Endothelial cell of umbilical vein (primary cell): ENCODE results near the gene DSG1. TPM values are rescaled to one million over a fixed set of nuclear protein-coding genes. Genes with fewer than 3 reads are reported as not detected.

Experiments used
- BruUV-seq: library from RNA; stranded (reverse); fragments of 400-500 nt; replicated peaks from 2 replicates; lab custom pipeline; 2021; lab: Mats Ljungman, UMichigan
- CTCF ChIA-PET: fragments of 300-600, 350-600 bp; sonication (Branson Sonifier 250); formaldehyde crosslinking; loops from one replicate; lab custom pipeline; 2021; ENCODE audit warnings: antibody characterized with exemption, inconsistent platforms; lab: Charles Lee
- POLR2A ChIA-PET: fragments of 300-600, 350-600 bp; sonication (Branson Sonifier 250); formaldehyde crosslinking; loops from one replicate; lab custom pipeline; 2021; ENCODE audit warnings: antibody characterized with exemption, inconsistent platforms; lab: Charles Lee
- DNase-seq: peaks from one replicate; pipeline ENCODE4 v3.0.0-alpha.2; 2011; ENCODE audit warnings: low read depth, low spot score
- FAIRE-seq: peaks from 2 replicates; lab custom pipeline; 2011; peaks lifted over from hg19 to GRCh38; lab: Jason Lieb, UNC
- H2AFZ ChIP-seq: 2 replicates; pipeline ENCODE4 v1.6.0; 2012; ENCODE audit warnings: low read depth, low read length, control low read depth, inconsistent platforms
- H3K27ac ChIP-seq: 2 replicates; pipeline ENCODE4 v1.5.1; 2011; ENCODE audit warnings: low read depth, mild to moderate bottlenecking, control low read depth, low read length, moderate library complexity; ENCODE audit not compliant: insufficient read depth
- H3K27me3 ChIP-seq, 2 experiments: 2 replicates each; pipeline versions ENCODE4 v1.6.0 to v1.6.1; 2011; ENCODE audit warnings: low read length in 2 of 2, mixed read lengths in 1 of 2; ENCODE audit not compliant: control insufficient read depth in 2 of 2, insufficient read depth in 2 of 2
- H3K36me3 ChIP-seq, 2 experiments: 2 replicates in 1 of 2; 3 replicates in 1 of 2; pipeline ENCODE4 v1.5.1; 2011; ENCODE audit warnings: low read length in 2 of 2, mild to moderate bottlenecking in 1 of 2, moderate library complexity in 1 of 2; ENCODE audit not compliant: control insufficient read depth in 2 of 2, insufficient read depth in 2 of 2; ENCODE audit errors: extremely low read depth in 1 of 2
- H3K4me1 ChIP-seq: 3 replicates; pipeline ENCODE4 v1.5.1; 2011; ENCODE audit warnings: mild to moderate bottlenecking, low read length; ENCODE audit not compliant: control insufficient read depth, insufficient read depth; ENCODE audit errors: extremely low read depth
- H3K4me2 ChIP-seq: 2 replicates; pipeline ENCODE4 v1.6.1; 2011; ENCODE audit warnings: low read length, control low read depth, mixed read lengths; ENCODE audit not compliant: insufficient read depth
- H3K4me3 ChIP-seq, 3 experiments: fragments of 200-600 bp in 1 of 3; sonication (generic), shearing (Covaris generic) in 1 of 3; replicated peaks in 1 of 3; 2 replicates each; pipeline ENCODE4 v1.5.1; 2011 to 2016; ENCODE audit warnings: control low read depth in 3 of 3, low read length in 3 of 3, mild to moderate bottlenecking in 2 of 3, inconsistent platforms in 1 of 3, low read depth in 1 of 3, moderate library complexity in 1 of 3; ENCODE audit not compliant: insufficient read depth in 1 of 3
- H3K79me2 ChIP-seq: 2 replicates; pipeline ENCODE4 v1.6.0; 2012; ENCODE audit warnings: low read length, inconsistent platforms; ENCODE audit not compliant: control insufficient read depth, insufficient read depth
- H3K9ac ChIP-seq: replicated peaks from 2 replicates; pipeline ENCODE3; 2011; ENCODE audit warnings: low read length, control low read depth; ENCODE audit not compliant: insufficient read depth; ENCODE audit errors: extremely low read depth
- H3K9me1 ChIP-seq: replicated peaks from 3 replicates; pipeline ENCODE4 v1.6.0; 2011; ENCODE audit warnings: mild to moderate bottlenecking, low read length; ENCODE audit not compliant: control insufficient read depth, insufficient read depth; ENCODE audit errors: extremely low read depth
- H3K9me3 ChIP-seq: replicated peaks from 2 replicates; pipeline ENCODE4 v1.5.1; 2012; ENCODE audit warnings: low read length, inconsistent platforms; ENCODE audit not compliant: control insufficient read depth, insufficient read depth
- H4K20me1 ChIP-seq: replicated peaks from 2 replicates; pipeline ENCODE3; 2011; ENCODE audit warnings: mild to moderate bottlenecking, low read length; ENCODE audit not compliant: control insufficient read depth, insufficient read depth; ENCODE audit errors: extremely low read depth
- CTCF ChIP-seq, 2 donors: IDR thresholded peaks; 1 replicate in 1 of 2; 2 replicates in 1 of 2; pipeline ENCODE4 v1.5.1; 2011; ENCODE audit warnings: low read length in 2 of 2, mild to moderate bottlenecking in 2 of 2, moderate library complexity in 2 of 2, control low read depth in 1 of 2, inconsistent platforms in 1 of 2, low read depth in 1 of 2; ENCODE audit not compliant: insufficient read depth in 1 of 2; ENCODE audit errors: extremely low read depth in 1 of 2
- EZH2 ChIP-seq: IDR thresholded peaks from 2 replicates; pipeline ENCODE4 v1.6.1; 2012; ENCODE audit warnings: borderline replicate concordance, low read depth, mild to moderate bottlenecking, moderate library complexity, low read length, inconsistent platforms; ENCODE audit not compliant: severe bottlenecking
- FOS ChIP-seq: IDR thresholded peaks from 2 replicates; pipeline ENCODE4 v1.6.1; 2011; ENCODE audit warnings: mild to moderate bottlenecking, low read length, moderate library complexity, borderline replicate concordance; ENCODE audit not compliant: insufficient read depth
- GATA2 ChIP-seq: IDR thresholded peaks from 2 replicates; pipeline ENCODE4 v1.7.0; 2011; ENCODE audit warnings: low read depth, mild to moderate bottlenecking, moderate library complexity, mixed read lengths, low read length; ENCODE audit not compliant: insufficient read length, insufficient read depth
- JUN ChIP-seq: IDR thresholded peaks from 2 replicates; pipeline ENCODE4 v1.6.1; 2011; ENCODE audit warnings: borderline replicate concordance, low read depth; ENCODE audit not compliant: insufficient read length, insufficient read depth
- MAX ChIP-seq: IDR thresholded peaks from 2 replicates; pipeline ENCODE4 v1.6.1; 2011; ENCODE audit not compliant: insufficient read depth, insufficient read length
- MYC ChIP-seq: IDR thresholded peaks from one replicate; pipeline ENCODE4 v1.6.1; 2011; ENCODE audit warnings: mild to moderate bottlenecking, low read depth, low read length
- POLR2A ChIP-seq: IDR thresholded peaks from 2 replicates; pipeline ENCODE4 v1.6.1; 2012; ENCODE audit warnings: low read depth, mild to moderate bottlenecking, control low read depth, low read length
- POLR2AphosphoS5 ChIP-seq: IDR thresholded peaks from 2 replicates; pipeline ENCODE4 v1.6.1; 2012; ENCODE audit warnings: low read depth, mild to moderate bottlenecking, control low read depth, low read length, moderate library complexity; ENCODE audit not compliant: insufficient read depth
- dilution Hi-C: fragments of 300-500 bp; cut with MboI; formaldehyde crosslinking; loops from one replicate; pipeline ENCODE4 v1.15.0; 2019; ENCODE audit warnings: low sequenced_read_pairs; ENCODE audit not compliant: extremely low pct_ligation_motif_present
- intact Hi-C: fragments of 100-400 bp; cut with micrococcal nuclease; formaldehyde crosslinking; loops from one replicate; pipeline ENCODE4 v1.10.0; 2022
- polyA plus RNA-seq, 4 experiments: library from polyadenylated mRNA; depleted of rRNA in 3 of 4; stranded (reverse) in 3 of 4; unstranded in 1 of 4; fragments of >200 nt; gene quantifications; 2 replicates each; pipeline versions ENCODE4 v1.2.1 to v1.2.3, GENCODE V29; 2011 to 2012; ENCODE audit warnings: missing spikeins in 1 of 4
- total RNA-seq: library from RNA; stranded (reverse); gene quantifications from 2 replicates; pipeline ENCODE4 v1.2.3, GENCODE V29; 2021

DSG1 gene
- total and polyA plus RNA-seq, 2 donors (not counting 3 experiments of a cell fraction or from before 2014, with no cell fraction given) = not detected

GRCh38 chr18:31398191-31398590, 80.2 kb downstream of the DSG1 start:
- CTCF ChIA-PET = no interaction called here
- BruUV-seq = no TSS peak

GRCh38 chr18:31399306-31400032, 81.5 kb downstream of the DSG1 start:
- DNase-seq (no peak), FAIRE-seq (no peak)
- Histone ChIP-seq H3K4me1 (no peaks in the 10 kb centered on the region), H3K36me3 (no peaks in the 10 kb centered on the region), H3K9me3 (no peaks in the 10 kb centered on the region), H3K27me3 (no peaks in the 10 kb centered on the region), H3K9me1 (no peaks in the 10 kb centered on the region), H2AFZ (no peak overlapping the region), H3K27ac (no peak overlapping the region), H3K4me3 (no peak overlapping the region), H3K9ac (no peak overlapping the region), H3K4me2 (no peak overlapping the region), H3K79me2 (no peaks in the 10 kb centered on the region), H4K20me1 (peaks cover 2% of the 10 kb centered on the region)
- ChIA-PET CTCF (interaction anchor here (0.6 kb wide), 1 partner anchor 31 kb away, joined by 3 read pairs; no protein-coding TSS in a partner anchor), POLR2A (no interaction called here)
- dilution Hi-C loops = no loop called here
- TF ChIP-seq GATA2 = no peak
- TF ChIP-seq MAX = no peak
- no peak for TF ChIP-seq EZH2
- no peak for TF ChIP-seq POLR2AphosphoS5
- TF ChIP-seq FOS = no peak
- no peak for TF ChIP-seq MYC
- TF ChIP-seq JUN = no peak
- TF ChIP-seq POLR2A = no peak
- no peak for TF ChIP-seq CTCF (IDR thresholded peaks at IDR 0.05; ENCODE audit: extremely low read depth in 1 of 2, insufficient read depth in 1 of 2, low read depth in 1 of 2, low read length in 2 of 2)
- BruUV-seq = no TSS peak
- intact Hi-C loops = no loop called here

More at GRCh38 chr18:31398191-31398590, 80.2 kb downstream of the DSG1 start:
- Histone ChIP-seq H3K4me2 (no peak overlapping the region), H3K36me3 (no peaks in the 10 kb centered on the region), H2AFZ (no peak overlapping the region), H3K4me3 (no peak overlapping the region), H3K9me1 (no peaks in the 10 kb centered on the region), H4K20me1 (no peaks in the 10 kb centered on the region), H3K4me1 (no peaks in the 10 kb centered on the region), H3K27ac (no peak overlapping the region), H3K79me2 (no peaks in the 10 kb centered on the region), H3K9me3 (no peaks in the 10 kb centered on the region), H3K27me3 (no peaks in the 10 kb centered on the region), H3K9ac (no peak overlapping the region)
- POLR2A ChIA-PET = no interaction called here
- FAIRE-seq (no peak), DNase-seq (no peak)
- dilution Hi-C loops (no loop called here), intact Hi-C loops (no loop called here)
- TF ChIP-seq MAX (no peak), MYC (no peak), EZH2 (no peak), FOS (no peak), POLR2AphosphoS5 (no peak), POLR2A (no peak), GATA2 (no peak)
